Activated naive CD4-positive, alpha-beta T cell (primary cell): ENCODE data around the gene OR10AD1.
A peak's percentile ranks its signal among the peaks of the same experiment; 100 is the strongest.

ENCODE experiments used
- DNase-seq, 4 experiments: peaks; one replicate each; lab custom pipeline; 2025; lab: John Stamatoyannopoulos, UW

OR10AD1 gene

GRCh38 chr12:48191096-48191495, 12.0 kb downstream of the OR10AD1 start:
- DNase-seq = no peak

DNA sequence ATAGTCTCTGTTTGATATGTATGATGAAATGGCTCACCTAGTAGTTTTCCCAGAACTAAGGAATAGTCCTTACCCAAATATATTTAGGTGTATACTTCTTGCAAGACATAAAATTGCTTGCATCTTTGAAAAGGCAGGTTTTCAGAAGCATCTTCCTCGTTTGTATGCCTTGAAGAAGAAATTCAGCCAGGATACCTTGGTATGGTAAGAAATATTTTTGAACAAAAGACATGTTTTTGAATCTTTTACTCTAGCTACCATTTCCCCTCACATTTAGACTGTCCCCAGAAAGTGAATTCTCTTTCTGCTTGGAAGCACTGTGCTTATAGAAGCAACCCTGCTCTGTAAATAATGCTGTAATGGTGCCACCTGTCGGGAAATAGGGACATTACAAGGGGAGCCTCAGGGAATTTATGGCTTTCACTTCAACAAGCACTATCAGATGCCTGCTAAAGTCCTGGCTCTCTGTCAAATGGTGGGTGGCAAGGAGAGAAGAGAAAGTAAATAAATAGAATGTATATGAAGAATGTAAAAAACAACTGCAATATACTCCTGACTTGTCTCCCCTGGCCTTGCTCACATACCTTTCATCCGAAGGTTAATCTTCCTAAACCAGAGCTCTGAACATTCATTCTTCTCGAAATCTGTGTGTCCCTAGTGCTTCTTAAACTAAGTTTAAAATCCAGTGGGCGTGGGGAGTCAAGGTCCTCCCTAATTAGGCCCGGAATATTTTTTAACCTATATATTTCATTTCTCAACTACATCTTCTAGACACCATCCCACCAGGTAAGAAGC, 13.6 kb downstream of the OR10AD1 start:
- peak; percentile 18 to 44 (median 32) for DNase-seq

DNA sequence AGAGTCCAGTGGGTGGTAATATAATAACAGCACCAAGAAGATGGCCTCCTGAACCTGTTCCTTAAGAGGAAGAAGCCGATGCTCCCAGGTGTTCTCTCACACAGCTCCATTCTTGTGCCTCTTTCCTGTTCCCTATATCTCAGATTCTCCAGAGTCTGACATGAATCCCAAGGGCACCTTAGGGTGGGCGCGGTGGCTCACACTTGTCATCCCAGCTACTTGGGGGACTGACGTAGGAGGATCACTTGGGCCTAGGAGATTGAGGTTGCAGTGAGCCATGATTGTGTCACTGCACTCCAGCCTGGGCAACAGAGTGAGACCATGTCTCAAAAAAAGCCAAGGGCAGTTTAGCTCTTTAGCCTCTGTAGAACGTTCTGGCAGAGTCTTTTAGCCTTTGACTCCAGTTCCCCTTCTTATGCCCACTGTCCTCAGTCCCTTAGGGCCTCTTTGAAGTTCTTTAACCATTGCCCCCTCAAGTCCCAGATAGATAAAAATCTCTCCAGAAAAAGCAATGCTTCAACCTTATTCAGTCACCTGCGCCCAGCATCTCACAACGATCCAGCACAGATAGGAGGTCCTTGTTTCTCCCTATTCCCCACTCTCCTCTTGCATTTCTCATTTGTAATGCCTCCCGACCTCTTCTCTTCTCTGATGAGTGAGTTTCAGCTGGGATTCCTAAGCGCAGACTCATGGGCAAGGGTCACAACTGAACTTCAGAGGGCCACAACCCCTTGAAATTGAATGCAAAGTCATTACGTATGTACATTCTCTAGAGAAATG, 15.0 kb downstream of the OR10AD1 start:
- no peak for DNase-seq

- no peak for DNase-seq
These were observed 17.7 kb downstream of the OR10AD1 start for GRCh38 chr12:48185181-48185919.

GRCh38 chr12:48184549-48184922, 18.6 kb downstream of the OR10AD1 start:
- no peak for DNase-seq

GRCh38 chr12:48183876-48184548, 19.1 kb downstream of the OR10AD1 start:
- no peak for DNase-seq

DNA sequence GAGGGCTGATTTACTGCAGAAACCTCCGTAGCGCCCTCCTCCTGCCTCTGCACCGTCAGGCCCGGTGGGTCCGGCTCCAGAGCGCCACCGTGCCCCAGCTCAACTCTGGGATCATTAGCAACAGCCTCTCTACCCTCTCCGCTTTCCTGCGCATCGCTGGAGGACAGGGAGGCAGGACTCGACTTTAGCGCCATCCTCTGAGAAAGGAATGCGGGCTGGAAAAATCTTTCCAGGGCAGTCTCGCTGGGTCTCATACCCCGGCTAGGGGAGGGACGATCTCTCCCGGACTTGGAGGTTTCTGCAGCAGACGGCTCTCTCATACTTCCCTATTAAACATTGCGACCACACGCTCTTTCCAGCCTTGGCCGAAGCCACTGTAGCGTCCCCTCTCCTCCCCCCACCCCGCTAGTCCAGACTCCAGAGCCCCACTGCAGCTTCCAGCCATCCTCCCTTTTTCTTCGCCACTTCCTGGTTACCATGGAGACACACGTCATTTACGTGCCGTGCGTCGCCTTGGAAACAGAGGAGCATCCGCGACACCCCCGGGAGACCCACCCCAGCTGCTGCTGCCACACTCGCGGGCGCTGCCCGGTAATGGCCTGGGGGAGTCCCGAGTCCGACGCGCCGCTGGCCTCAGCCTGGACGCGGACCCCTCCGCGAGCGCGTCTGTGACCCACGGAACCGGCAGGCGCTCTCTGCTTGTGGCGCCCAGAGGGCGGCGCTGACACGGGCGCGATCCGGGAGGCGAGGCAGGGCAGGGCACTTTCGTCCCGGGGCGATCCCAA, 19.8 kb downstream of the OR10AD1 start, which contains the start of gene CCDC184:
Gene CCDC184, plus strand, starts transcription at position 554 of the 785 bp plus-strand sequence. CDS start 479 bp downstream, outside the sequence.
- DNase-seq = peak; percentile 17 to 51 (median 27)

- no peak for DNase-seq
These were observed 20.5 kb downstream of the OR10AD1 start for GRCh38 chr12:48182631-48183030.

- DNase-seq = no peak
These were observed 22.1 kb downstream of the OR10AD1 start for GRCh38 chr12:48180857-48181495.

GRCh38 chr12:48180424-48180823, 22.7 kb downstream of the OR10AD1 start:
- no peak for DNase-seq

- no peak for DNase-seq
These were observed 23.6 kb downstream of the OR10AD1 start for GRCh38 chr12:48179466-48179865.

DNA sequence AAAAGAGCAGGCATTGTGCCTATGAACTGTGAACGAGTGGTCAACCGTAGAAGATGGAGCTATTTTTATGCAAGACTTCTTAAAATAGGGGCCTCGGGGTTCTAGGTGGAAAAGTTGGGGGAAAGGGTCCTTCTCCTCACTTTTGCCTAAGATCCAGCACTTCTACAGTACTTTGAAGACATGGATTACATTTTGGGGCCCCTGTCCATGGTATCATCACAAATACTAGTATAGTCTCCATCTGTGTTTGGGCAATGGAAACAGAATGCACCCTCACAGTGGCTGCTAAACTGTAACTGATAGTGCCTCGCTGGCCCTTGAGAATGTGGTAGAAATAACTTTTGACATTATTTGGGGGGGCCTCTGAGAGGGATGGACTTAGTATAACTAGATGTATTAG, 25.1 kb downstream of the OR10AD1 start:
- no peak for DNase-seq

- no peak for DNase-seq
These were observed 26.7 kb downstream of the OR10AD1 start for GRCh38 chr12:48176417-48176751.

- DNase-seq = no peak
These were observed 27.3 kb downstream of the OR10AD1 start for GRCh38 chr12:48175613-48176416.

DNA sequence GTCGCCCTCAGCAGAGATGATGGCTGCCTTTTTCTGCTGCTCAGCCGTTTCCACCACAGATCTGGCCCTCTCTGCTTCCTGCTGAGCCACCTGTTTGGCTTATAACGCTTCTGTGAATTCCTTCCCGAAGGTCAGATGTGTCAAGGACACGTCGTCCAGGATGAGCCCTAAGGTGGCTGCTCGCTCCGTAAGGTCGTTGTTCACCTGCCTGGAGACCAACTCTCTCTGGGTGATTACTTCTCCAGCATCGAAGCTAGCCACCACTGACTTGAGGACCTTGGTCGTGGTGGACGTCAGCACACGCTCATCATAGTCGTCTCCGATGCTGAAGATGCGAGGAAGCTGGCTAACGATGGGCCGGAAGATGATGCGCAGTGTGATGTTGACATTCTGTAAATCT, 34.1 kb downstream of the OR10AD1 start:
- no peak for DNase-seq

- DNase-seq = peak in 1 of 4 experiments; percentile 4
These were observed 37.8 kb downstream of the OR10AD1 start for GRCh38 chr12:48165089-48165981.

DNA sequence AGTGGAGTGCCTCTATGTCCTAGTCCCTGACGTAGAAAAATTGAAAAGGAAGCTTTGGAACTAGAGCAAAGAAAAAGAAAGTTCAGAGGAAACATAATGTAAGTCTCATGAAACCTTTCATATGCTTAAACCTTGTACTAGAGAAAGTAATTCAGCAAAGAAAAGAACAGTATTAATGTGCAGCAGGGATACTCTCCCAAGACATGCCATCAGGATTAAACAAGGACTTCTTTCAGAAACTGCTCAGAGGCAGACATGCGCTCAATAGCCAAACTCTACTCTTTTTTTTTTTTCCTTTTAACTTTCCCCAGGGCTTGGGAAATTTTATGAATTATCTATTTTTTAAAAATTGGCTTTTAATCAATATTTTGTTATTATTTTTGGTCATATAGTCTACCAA, 38.6 kb downstream of the OR10AD1 start:
- no peak for DNase-seq

DNA sequence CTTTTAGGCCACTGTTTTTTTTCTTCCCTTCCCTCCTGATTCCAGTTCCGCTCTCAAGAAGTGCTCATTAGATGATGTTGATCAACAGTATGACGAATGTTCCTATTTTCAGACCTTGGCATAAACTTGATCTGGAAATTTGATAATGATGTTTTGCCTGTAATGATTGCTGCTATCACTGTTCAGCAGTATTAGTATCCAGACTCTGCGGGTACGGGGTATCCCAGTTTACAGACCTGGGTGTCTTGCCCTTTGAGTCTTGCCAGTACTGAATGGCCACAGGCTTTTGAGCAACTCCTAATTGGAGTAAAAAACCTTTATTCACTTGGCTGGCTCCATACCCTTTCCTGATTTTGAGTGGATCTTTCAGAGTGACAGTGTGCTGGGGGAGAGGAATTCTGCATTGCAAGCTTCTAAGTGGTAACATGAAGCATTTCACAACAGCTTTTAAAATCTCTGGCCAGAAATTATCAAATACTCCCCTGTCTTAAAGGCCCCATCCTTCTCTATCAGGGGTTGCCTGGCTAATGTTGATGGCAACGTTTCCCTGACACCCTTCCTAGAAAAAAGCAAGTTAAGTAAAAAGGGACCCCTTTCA, 39.8 kb downstream of the OR10AD1 start:
- no peak for DNase-seq
